Body of pancreas (tissue), 4 donors: Measurements from ENCODE around the gene RASA4. TPM values are rescaled to one million over a fixed set of nuclear protein-coding genes. Genes with fewer than 3 reads are reported as not detected.
"Not testable (repeated sequence)": the region's sequence is repeated elsewhere in the genome, so short reads cannot be mapped to it uniquely, and the experiment has no call there.

Experiments
- ATAC-seq: fragments of 150-250 bp; one replicate; pipeline ENCODE4 v1.9.1; 2016
- DNase-seq, 4 donors: peaks; one replicate each; pipeline ENCODE4 v3.0.0-alpha.2; 2019
- H3K27ac ChIP-seq, 4 donors: fragments of 200-600 bp; sonication (generic); 1 replicate in 3 of 4; 2 replicates in 1 of 4; pipeline versions ENCODE4 v1.5.1 to v1.6.1; 2016 to 2019; ENCODE audit warnings: mild to moderate bottlenecking in 1 of 4, mixed read lengths in 1 of 4, moderate library complexity in 1 of 4
- H3K27me3 ChIP-seq, 2 donors: fragments of 200-600 bp; sonication (generic); one replicate each; pipeline ENCODE4 v1.6.0; 2016; ENCODE audit warnings: mild to moderate bottlenecking in 1 of 2
- H3K36me3 ChIP-seq, 2 donors: fragments of 200-600 bp; sonication (generic); replicated peaks in 1 of 2; 2 replicates each; pipeline ENCODE4 v1.5.1; 2016; ENCODE audit warnings: low read depth in 2 of 2; ENCODE audit not compliant: insufficient read depth in 1 of 2
- H3K4me1 ChIP-seq: fragments of 200-600 bp; sonication (generic); one replicate; pipeline ENCODE4 v1.6.0; 2016
- H3K4me3 ChIP-seq, 2 donors: fragments of 200-600 bp; sonication (generic); 1 replicate in 1 of 2; 2 replicates in 1 of 2; pipeline ENCODE4 v1.5.1; 2016 to 2019
- H3K9me3 ChIP-seq, 3 donors: fragments of 200-600 bp; sonication (generic); 1 replicate in 2 of 3; 2 replicates in 1 of 3; pipeline ENCODE4 v1.5.1; 2016
- WGBS, 2 donors: methylation state at CpG; one replicate each; pipeline ENCODE4 v1.1.5; 2017; 5-methylcytosine and 5-hydroxymethylcytosine counted together
- intact Hi-C: fragments of 100-400 bp; cut with DNase I; formaldehyde crosslinking; loops from one replicate; pipeline ENCODE4 v1.15.1; 2023
- small RNA-seq: library from RNA; depleted of rRNA; stranded (forward); fragments of <200 nt; gene quantifications from one replicate; pipeline ENCODE3, GENCODE V24; 2016
- total RNA-seq, 2 donors: library from RNA; depleted of rRNA; stranded (reverse); fragments of >200 nt; gene quantifications; one replicate each; pipeline ENCODE4 v1.1.0, GENCODE V29; 2016

RASA4 gene
- total RNA-seq, 2 donors from 2014 or later = 16.8 to 34.2 TPM

- H3K9me3 ChIP-seq, ATAC-seq, DNase-seq, H3K27ac ChIP-seq, intact Hi-C loops, H3K36me3 ChIP-seq, H3K4me3 ChIP-seq, H3K4me1 ChIP-seq, H3K27me3 ChIP-seq: not testable (repeated sequence)
- 83 to 86% methylated on average over 2 to 5 of the region's 8 CpGs for WGBS, 2 donors
Measured at GRCh38 chr7:102535062-102535615, 81.4 kb downstream of the RASA4 start.

GRCh38 chr7:102532127-102532526 is 84.4 kb downstream of the RASA4 start:
- H3K27me3 ChIP-seq, H3K4me1 ChIP-seq, H3K9me3 ChIP-seq, H3K27ac ChIP-seq, intact Hi-C loops, H3K4me3 ChIP-seq, H3K36me3 ChIP-seq, ATAC-seq, DNase-seq: not testable (repeated sequence)
- WGBS, 2 donors = 79 to 90% methylated on average over 1 to 2 of the region's 2 CpGs

GRCh38 chr7:102531583-102531982 is 85.0 kb downstream of the RASA4 start:
- no CpG with 5 or more reads among the region's 7 CpGs for WGBS, 2 donors
- ATAC-seq, H3K27ac ChIP-seq, intact Hi-C loops, H3K4me3 ChIP-seq, H3K36me3 ChIP-seq, H3K9me3 ChIP-seq, H3K27me3 ChIP-seq, H3K4me1 ChIP-seq: not testable (repeated sequence)
- DNase-seq = peak in 1 of 4 donors; percentile 15

GRCh38 chr7:102527822-102528793 is 88.4 kb downstream of the RASA4 start:
- DNase-seq (peak in 1 of 4 donors; percentile 1), ATAC-seq (peak; percentile 25)
- intact Hi-C loops, H3K36me3 ChIP-seq, H3K27me3 ChIP-seq, H3K4me3 ChIP-seq, H3K4me1 ChIP-seq, H3K27ac ChIP-seq, H3K9me3 ChIP-seq: not testable (repeated sequence)
- 92% methylated on average over 2 of the region's 13 CpGs; no CpG with 5 or more reads in 1 of the 2 donors for WGBS, 2 donors

- H3K27ac ChIP-seq, H3K36me3 ChIP-seq, intact Hi-C loops, ATAC-seq, H3K9me3 ChIP-seq, DNase-seq, H3K4me1 ChIP-seq, H3K27me3 ChIP-seq, H3K4me3 ChIP-seq: not testable (repeated sequence)
- WGBS, 2 donors = no CpG with 5 or more reads among the region's 8 CpGs
Measured at GRCh38 chr7:102527182-102527581, 89.4 kb downstream of the RASA4 start.

DNA sequence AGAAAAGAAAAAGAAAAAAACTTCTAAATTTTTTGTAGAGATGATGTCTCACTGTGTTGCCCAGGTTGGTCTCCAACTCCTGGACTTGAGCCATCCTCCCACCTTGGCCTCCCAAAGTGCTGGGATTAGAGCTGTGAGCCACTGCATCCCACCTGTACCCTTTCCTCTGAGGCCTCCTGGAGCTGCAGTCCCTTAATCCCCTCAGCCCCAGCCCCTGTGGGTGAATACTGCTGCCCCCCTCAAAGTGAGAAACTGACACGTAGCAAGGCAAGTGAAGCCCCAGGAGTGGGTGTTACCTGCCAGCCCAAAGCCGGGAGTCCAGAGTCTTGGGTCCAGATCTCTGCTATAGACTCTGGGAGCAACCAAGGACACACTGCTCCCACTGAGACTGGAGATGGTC is 91.8 kb downstream of the RASA4 start:
- H3K9me3 ChIP-seq, H3K36me3 ChIP-seq, ATAC-seq, H3K27ac ChIP-seq, H3K4me3 ChIP-seq, H3K27me3 ChIP-seq, DNase-seq, H3K4me1 ChIP-seq, intact Hi-C loops: not testable (repeated sequence)
- 33% methylated on average over 1 of the region's 2 CpGs; no CpG with 5 or more reads in 1 of the 2 donors for WGBS, 2 donors

Small RNAs within 50 kb of the gene (small RNA-seq; reads per million reads assigned to genes)
- not detected for gene UPK3BL1

Other genes with a start within 250 kb of the RASA4 start
- 10 to 100 TPM; 25.2 to 40.2 TPM for gene PRKRIP1, start 220.4 kb downstream of the RASA4 start, total RNA-seq
- 10 to 100 TPM; 11.7 to 20.8 TPM for gene ORAI2, start 183.2 kb downstream of the RASA4 start, total RNA-seq
- 10 to 100 TPM; 15.6 to 60.3 TPM for gene ALKBH4, start 151.9 kb downstream of the RASA4 start, total RNA-seq
- 10 to 100 TPM; 13.7 to 27.4 TPM for gene LRWD1, start 151.8 kb downstream of the RASA4 start, total RNA-seq
- 10 to 100 TPM in 1 of 2 donors, 1 to 10 TPM in 1; 6.6 to 12.5 TPM for gene POLR2J, start 137.8 kb downstream of the RASA4 start, total RNA-seq
- 10 to 100 TPM in 1 of 2 donors, 1 to 10 TPM in 1; 5.3 to 12.5 TPM for gene RASA4B, start 99.0 kb downstream of the RASA4 start, total RNA-seq
- gene UPK3BL2, start 73.1 kb downstream of the RASA4 start, total RNA-seq = 10 to 100 TPM in 1 of 2 donors, 1 to 10 TPM in 1; 7.5 to 20.4 TPM
- not detected for gene SPDYE2, start 65.5 kb downstream of the RASA4 start, total RNA-seq
- gene POLR2J3, start 44.2 kb downstream of the RASA4 start, total RNA-seq = 10 to 100 TPM; 25.1 to 26.7 TPM
- gene UPK3BL1, start 26.0 kb upstream of the RASA4 start, total RNA-seq = 10 to 100 TPM; 11.7 to 36.6 TPM
- not detected for gene SPDYE2B, start 33.6 kb upstream of the RASA4 start, total RNA-seq
- 10 to 100 TPM in 1 of 2 donors, 1 to 10 TPM in 1; 4.2 to 12.5 TPM for gene POLR2J2, start 54.9 kb upstream of the RASA4 start, total RNA-seq
- gene FAM185A, start 132.2 kb upstream of the RASA4 start, total RNA-seq = 10 to 100 TPM; 19.7 to 21.4 TPM